ENCODE data around the gene UBE2S. TPM values are rescaled to one million over a fixed set of nuclear protein-coding genes. Genes with fewer than 3 reads are reported as not detected.
"Not testable (repeated sequence)": the region's sequence is repeated elsewhere in the genome, so short reads cannot be mapped to it uniquely, and the experiment has no call there.

UBE2S gene
- total RNA-seq, 2 donors from 2014 or later, result 43.8 to 147 TPM

DNA sequence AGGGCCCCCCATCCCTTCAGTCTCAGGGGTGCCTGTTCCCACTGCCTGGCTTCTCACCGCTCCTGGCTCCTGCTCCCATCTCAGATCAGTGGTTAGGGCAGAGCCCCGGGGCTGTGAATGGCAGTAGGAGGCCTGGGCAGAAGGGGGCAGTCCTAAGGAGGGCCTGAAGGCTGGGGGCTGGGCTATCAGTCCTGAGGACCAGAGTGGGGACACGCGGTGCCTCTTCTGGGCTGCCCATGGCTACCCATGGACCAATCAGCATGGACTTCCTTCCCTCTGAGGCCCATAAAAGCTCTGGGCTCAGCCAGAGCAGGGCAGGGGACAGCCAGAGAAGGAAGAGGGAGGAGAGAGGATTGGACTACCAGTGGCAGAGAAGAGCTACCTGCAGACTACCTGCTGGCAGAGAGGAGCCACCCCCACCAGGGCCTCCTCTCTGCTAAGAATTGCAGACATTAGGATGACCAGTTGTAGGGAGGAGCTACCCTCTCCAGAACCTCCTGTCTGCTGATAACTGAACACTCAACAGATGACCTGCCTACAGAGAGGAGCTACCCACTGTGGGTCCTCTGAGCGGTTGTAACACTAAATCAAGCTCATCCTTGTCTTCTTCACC lies 12.1 kb upstream of the UBE2S start:
- TF ChIP-seq CTCF (IDR thresholded peaks at IDR 0.05), result no peak
- no peaks in the 10 kb centered on the region for H3K36me3 ChIP-seq
- intact Hi-C loops (cut with DNase I), result loop anchor here (5.0 kb wide), 2 partner anchors 127 to 277 kb away; no protein-coding TSS in a partner anchor

GRCh38 chr19:55419103-55419502 lies 11.5 kb upstream of the UBE2S start:
- intact Hi-C loops (cut with DNase I), result loop anchor here (5.0 kb wide), 2 partner anchors 127 to 277 kb away; no protein-coding TSS in a partner anchor
- no peaks in the 10 kb centered on the region for H3K4me1 ChIP-seq
- no peaks in the 10 kb centered on the region for H3K36me3 ChIP-seq
- no peak for DNase-seq
- H3K27ac ChIP-seq, result no peak overlapping the region
- no peak overlapping the region for H3K4me3 ChIP-seq
- TF ChIP-seq CTCF (IDR thresholded peaks at IDR 0.05), result no peak
- no peak overlapping the region for H3K9ac ChIP-seq (ENCODE audit: low read depth in 2 of 2, low read length in 2 of 2)
- no peaks in the 10 kb centered on the region for H3K9me3 ChIP-seq
- H3K27me3 ChIP-seq, result no peaks in the 10 kb centered on the region

More for the DNA sequence above, 12.1 kb upstream of the UBE2S start:
- Histone ChIP-seq H3K9ac (ENCODE audit: low read depth in 2 of 2, low read length in 2 of 2) (no peak overlapping the region), H3K4me3 (no peak overlapping the region), H3K4me1 (no peaks in the 10 kb centered on the region), H3K27ac (no peak overlapping the region), H3K9me3 (no peaks in the 10 kb centered on the region), H3K27me3 (no peaks in the 10 kb centered on the region)
- DNase-seq, result no peak

- H3K4me3 ChIP-seq, result no peak overlapping the region
- H3K27ac ChIP-seq, result no peak overlapping the region
- peak; percentile 55 for TF ChIP-seq CTCF (IDR thresholded peaks at IDR 0.05)
- intact Hi-C loops (cut with DNase I), result loop anchor here (5.0 kb wide), 2 partner anchors 126 to 276 kb away; no protein-coding TSS in a partner anchor
- H3K36me3 ChIP-seq, result no peaks in the 10 kb centered on the region
- H3K9me3 ChIP-seq, result no peaks in the 10 kb centered on the region
- H3K4me1 ChIP-seq, result no peaks in the 10 kb centered on the region
- peak; percentile 73 for DNase-seq
- no peaks in the 10 kb centered on the region for H3K27me3 ChIP-seq
- no peak overlapping the region for H3K9ac ChIP-seq (ENCODE audit: low read depth in 2 of 2, low read length in 2 of 2)
Measured at GRCh38 chr19:55418185-55418584, 10.6 kb upstream of the UBE2S start.

DNA sequence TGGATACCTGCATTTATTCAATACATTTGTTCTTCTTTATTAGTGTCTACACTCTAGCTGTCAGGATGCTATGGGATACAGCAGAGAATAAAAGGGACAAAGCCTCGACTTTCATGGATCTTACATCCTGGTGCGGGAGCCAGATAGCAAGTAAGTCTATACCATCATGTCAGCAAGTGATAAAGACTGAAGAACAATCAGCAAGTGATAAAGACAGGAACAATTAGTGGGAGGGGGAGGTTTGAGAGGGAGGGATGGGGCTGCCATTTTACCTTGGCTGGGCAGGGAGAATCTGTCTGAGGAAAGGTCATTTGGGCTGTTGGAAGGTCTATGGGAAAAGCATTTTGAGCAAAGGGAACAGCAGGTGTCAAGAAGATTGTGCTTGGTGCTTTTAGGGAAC lies 2.6 kb upstream of the UBE2S start:
- TF ChIP-seq CTCF (IDR thresholded peaks at IDR 0.05), result no peak
- Histone ChIP-seq H3K9me3 (no peaks in the 10 kb centered on the region), H3K4me3 (no peak overlapping the region), H3K27ac (no peak overlapping the region), H3K4me1 (peaks cover 6% of the 10 kb centered on the region), H3K36me3 (no peaks in the 10 kb centered on the region), H3K27me3 (no peaks in the 10 kb centered on the region), H3K9ac (ENCODE audit: low read depth in 2 of 2, low read length in 2 of 2) (no peak overlapping the region)
- no peak for DNase-seq
- intact Hi-C loops (cut with DNase I), result no loop called here

- H3K4me3 ChIP-seq; intact Hi-C loops (cut with DNase I); H3K27ac ChIP-seq; H3K36me3 ChIP-seq; H3K9me3 ChIP-seq; DNase-seq; H3K9ac ChIP-seq (ENCODE audit: low read depth in 2 of 2, low read length in 2 of 2); H3K4me1 ChIP-seq; H3K27me3 ChIP-seq: not testable (repeated sequence)
Measured at GRCh38 chr19:55409179-55409578, 1.6 kb upstream of the UBE2S start.

- H3K27me3 ChIP-seq, result no peaks in the 10 kb centered on the region
- no peak for TF ChIP-seq CTCF (IDR thresholded peaks at IDR 0.05)
- no peaks in the 10 kb centered on the region for H3K9me3 ChIP-seq
- H3K36me3 ChIP-seq, result no peaks in the 10 kb centered on the region
- peak overlapping the region in 1 of 2 donors; percentile 81 for H3K9ac ChIP-seq (ENCODE audit: low read depth in 2 of 2, low read length in 2 of 2)
- H3K4me1 ChIP-seq, result peaks cover 6% of the 10 kb centered on the region
- intact Hi-C loops (cut with DNase I), result no loop called here
- H3K27ac ChIP-seq, result peak overlapping the region; percentile 92
- peak overlapping the region; percentile 97 for H3K4me3 ChIP-seq
- DNase-seq, result no peak
Measured at GRCh38 chr19:55408533-55408872, 915 bp upstream of the UBE2S start.

Data from colonic mucosa (tissue), 4 donors.